ENCODE measurements around the gene MYRF.

MYRF gene

DNA sequence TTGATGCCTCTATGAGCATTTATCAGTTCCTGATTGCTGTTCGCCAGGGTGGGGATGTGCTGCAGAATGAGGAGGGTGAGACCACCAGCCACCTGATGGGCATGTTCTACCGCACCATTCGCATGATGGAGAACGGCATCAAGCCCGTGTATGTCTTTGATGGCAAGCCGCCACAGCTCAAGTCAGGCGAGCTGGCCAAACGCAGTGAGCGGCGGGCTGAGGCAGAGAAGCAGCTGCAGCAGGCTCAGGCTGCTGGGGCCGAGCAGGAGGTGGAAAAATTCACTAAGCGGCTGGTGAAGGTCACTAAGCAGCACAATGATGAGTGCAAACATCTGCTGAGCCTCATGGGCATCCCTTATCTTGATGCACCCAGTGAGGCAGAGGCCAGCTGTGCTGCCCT lies 43.0 kb downstream of the MYRF start:
- no peak for DNase-seq (ENCODE audit: low spot score)

DNA sequence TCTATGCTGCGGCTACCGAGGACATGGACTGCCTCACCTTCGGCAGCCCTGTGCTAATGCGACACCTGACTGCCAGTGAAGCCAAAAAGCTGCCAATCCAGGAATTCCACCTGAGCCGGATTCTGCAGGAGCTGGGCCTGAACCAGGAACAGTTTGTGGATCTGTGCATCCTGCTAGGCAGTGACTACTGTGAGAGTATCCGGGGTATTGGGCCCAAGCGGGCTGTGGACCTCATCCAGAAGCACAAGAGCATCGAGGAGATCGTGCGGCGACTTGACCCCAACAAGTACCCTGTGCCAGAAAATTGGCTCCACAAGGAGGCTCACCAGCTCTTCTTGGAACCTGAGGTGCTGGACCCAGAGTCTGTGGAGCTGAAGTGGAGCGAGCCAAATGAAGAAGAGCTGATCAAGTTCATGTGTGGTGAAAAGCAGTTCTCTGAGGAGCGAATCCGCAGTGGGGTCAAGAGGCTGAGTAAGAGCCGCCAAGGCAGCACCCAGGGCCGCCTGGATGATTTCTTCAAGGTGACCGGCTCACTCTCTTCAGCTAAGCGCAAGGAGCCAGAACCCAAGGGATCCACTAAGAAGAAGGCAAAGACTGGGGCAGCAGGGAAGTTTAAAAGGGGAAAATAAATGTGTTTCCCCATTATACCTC lies 43.6 kb downstream of the MYRF start:
- DNase-seq (ENCODE audit: low spot score): no peak

DNA sequence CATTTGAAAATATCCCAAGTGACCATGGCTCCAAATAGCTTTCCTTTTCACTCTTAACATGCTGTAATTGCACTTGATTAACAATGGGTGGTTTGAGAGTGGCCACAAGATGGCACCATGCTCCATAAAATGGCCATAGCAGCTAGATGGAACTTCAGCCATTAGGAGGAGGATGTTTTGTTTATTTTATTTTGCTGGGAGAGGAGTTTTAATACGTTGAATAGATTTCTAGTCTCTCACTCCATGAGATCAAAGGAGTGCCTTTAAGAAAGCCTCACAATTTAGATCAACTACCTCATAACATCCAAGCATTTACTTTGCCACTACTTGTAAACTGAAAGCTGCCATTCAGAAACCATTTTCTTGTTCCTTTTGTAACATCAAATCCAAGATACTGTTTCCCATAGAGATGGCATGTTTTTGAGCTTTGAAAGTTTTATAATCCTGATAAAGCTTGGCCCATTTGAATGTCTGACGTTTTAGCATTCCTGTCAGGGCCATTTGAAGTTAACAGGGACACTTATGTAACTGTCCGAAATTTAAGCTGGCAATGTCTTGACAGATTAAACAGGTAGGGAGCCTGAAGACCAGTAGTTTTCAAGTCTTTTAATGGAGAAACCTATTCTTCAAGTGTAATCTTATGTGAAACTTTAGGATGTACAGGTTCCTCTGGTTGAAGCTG lies 45.0 kb downstream of the MYRF start:
- DNase-seq (ENCODE audit: low spot score): peak; percentile 80

DNA sequence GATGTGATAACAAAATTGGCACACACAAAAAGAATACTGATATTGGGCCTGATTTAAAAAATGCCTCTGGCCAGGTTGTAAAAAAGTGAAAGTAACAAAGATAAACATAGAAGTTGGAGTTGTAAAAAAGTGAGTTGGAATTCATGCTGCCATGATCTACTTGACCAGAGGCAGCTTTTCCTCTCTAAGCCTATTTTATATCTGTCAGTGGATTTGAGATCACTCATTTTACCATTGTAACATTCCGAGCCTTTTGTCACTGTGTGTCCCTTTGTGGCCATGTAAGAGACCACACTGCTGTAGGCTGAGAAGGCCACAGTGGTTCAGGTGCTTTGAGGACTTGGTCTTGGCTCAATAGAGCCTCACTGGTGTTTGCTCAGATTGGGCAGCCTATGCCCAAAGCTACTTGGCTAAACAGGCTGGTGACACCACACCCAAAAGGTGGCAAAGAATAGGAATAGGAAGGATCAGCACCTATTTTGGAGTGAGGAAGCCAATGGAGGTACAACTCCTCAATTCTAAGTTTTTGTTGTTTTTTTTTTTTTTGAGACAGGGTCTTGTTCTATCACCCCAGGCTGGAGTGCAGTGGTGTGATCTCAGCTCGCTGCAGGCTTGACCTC lies 47.3 kb downstream of the MYRF start:
- no peak for DNase-seq (ENCODE audit: low spot score)

DNA sequence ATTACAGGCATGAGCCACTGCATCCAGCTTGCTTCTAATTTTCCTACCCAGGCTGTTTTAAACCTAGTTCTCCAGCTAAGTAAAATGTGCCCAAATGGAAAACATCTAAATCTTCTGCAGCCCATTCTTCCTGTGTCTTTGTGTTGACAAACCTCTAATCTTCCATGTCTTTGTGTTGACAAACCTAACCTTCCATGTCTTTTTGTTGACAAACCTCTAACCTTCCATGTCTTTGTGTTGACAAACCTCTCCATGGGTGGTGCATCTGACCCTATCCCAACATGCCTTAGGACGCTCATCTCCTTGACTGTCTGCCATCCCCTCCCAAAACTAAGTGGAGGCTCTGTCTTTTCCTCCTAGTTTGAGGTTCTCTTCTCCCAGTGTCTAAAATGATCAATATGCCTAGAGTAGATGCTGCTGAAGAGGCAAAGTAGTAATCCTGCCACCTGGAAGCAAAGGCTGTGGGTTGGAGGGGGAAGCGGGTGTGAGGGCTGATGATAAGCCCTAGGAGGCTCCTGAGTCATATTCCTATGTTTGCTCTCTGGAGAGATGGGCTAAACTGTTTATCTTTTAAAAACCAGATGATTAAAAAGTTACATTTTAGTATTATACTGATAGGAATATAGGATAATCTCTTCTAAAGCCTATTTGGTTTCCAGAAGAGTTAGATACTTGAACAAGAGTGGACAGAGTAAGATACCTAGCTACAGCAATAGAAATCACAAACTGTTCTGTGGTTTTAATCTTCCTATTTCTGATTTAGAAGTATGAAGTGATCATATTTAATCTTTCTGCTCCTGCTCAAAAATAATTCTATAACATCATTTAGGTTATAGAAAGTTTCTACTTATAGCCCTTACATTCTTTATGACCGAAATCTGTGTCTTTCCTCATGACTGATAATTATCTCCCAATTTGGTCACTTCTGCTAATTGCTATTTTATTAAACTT lies 48.2 kb downstream of the MYRF start:
- no peak for DNase-seq (ENCODE audit: low spot score)

DNA sequence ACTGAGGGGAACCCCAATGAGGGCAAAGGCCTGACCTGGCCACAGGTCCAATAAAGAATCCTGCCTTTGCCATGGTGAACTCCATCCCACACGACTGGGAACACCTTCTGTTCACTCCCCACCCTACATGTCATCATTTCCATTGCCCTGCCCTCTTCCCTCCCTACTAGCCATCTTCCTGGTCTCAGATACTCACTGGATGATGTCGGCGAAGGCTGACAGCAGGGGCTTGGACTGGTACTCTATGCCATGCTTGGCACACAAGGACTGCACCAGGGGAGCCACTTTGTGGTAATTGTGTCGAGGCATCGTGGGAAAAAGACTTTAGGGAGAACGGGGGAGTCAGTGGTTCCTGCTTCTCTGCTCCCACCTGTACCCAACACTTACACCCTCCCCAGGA lies 50.2 kb downstream of the MYRF start:
- no peak for DNase-seq (ENCODE audit: low spot score)

DNA sequence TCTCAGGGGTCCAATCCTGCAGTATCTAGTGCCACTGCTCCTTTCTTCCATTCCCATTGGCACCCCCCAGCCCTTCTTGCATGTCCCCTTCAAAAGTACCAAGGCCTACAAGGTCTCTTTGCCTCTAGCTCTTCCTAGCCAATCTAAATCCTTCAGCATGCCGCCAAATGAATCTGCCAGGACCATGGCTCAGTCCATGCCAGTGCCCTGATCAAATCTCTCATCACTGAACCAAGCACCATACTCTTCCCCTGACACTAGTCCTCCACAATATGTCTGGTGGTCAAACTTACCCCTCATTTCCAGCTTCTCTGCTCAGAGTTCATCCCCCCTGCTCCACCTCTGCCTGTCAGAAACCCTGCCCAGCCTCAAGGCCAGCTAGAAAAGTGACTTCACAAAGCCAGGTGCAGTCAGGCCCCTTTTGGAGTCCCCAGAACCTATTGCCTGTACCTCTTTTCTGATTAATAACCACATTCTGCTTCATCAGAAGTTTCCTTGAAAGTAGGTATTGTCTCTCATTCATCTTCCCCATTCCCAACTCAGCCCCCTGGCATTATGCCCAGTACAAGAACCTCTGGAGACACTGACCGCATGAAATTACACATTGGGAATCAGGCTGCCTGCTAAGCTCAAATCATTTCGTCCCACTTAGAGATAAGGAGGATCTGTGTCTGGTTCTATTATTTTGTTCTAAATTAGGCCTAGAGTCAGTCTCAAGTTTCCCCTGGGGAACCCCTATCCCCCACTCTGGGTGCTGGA lies 51.6 kb downstream of the MYRF start:
- no peak for DNase-seq (ENCODE audit: low spot score)

DNA sequence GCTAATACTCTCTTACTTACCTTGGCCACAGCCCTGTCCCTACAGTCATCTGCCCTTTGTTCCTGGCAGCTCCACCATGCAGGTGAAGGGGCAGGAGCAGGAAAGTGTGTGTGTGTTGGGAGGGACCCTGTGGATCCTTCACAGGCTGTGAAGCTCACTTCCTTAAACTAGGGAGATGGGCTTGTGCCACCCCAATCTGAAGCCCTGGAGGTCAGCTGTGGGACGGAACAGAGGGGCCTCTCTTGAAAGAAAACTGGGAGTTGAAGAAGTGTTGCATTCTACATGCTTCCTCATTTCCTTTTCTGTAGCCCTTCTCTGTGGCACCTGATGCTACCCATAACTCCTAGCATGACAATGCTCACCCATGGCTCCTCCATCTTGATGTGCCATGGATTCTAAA lies 52.7 kb downstream of the MYRF start:
- no peak for DNase-seq (ENCODE audit: low spot score)

DNA sequence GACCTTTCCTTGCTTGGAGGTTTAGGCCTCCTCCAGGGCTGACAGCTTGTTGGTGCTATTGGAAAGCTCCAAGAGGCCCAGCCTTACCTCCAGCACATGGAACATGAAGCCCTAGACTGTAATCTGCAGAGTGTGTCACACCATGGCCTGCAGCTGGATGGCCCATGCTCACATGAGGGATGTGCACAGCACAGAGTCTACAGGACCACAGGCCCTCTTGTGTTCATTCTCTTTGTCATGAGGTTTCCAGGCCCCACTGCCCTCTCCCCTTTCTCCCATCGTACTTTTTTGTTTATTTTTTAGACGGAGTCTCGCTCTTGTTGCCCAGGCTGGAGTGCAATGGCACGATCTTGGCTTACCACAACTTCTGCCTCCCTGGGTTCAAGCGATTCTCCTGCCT lies 54.3 kb downstream of the MYRF start:
- DNase-seq (ENCODE audit: low spot score): no peak

DNA sequence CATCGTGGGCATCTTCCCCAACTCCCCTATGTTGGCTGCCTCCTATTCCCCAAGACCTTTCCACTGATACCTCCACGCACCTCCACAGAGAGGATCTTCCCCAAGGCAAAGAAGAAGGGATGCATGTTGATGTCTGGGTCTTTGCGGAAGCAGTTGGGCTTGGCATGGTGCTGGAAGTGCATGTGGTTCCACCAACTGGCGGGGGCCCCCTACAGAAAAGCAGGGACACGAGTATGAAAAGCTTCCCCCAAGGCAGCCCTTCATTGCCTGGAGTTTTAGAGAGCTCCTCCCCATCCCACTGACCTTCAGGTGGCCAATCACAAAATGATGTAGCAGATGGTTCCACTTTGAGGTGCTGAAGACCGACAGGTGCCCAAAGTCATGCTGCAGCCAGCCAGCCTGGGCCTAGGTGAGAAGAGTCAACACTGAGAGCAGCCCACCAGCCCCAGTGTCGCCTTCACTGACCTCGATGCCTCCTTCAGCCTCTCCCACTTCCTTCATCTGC lies 58.3 kb downstream of the MYRF start:
- DNase-seq (ENCODE audit: low spot score): no peak

DNA sequence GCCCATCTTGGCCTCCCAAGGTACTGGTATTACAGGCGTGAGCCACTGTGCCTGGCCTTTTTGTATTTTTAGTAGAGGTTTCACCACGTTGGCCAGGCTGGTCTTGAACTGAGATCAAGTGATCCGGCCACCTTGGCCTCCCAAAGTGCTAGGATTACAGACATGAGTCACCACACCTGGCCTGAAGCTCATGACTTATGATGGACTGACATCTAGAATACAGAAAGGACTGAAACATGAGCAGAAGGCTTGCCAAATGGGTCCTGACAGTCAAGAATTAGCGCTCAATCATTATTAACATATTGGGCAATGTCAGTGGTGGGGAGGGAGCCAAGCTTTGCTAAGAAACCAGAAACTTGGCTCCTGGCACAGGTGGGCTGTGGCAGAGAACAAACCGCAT lies 59.4 kb downstream of the MYRF start:
- DNase-seq (ENCODE audit: low spot score): no peak

DNA sequence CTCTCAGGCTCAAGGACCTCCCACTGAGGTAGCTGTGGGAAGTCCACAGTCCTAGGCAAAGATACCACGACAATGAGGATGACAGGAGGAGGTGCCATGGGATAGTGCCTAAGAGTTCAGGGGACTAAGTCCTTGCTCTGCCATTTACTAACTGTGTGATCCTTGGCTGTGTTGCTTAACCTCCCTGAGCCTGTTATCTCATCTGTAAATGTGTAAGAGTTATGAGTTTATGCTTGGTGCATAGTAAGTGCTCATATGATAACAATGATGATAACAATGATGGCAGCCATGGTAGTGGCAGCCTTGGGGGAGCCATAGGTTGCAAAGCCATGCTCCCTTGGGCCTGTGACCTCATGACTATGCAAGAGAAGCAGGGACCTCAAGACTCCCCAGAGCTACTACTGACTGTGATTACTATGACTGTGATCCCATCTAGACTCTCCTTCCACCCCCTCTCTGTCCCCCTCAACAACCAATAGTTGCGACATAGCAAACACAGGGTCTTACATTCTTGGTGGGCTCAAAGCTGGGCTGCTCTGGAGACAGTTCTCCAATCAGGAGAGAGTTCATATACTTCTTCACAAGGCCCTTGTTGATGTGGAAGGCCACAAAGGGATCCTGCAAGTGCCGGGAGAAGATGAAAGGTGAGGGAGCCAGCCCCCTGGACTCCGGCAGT lies 60.4 kb downstream of the MYRF start:
- DNase-seq (ENCODE audit: low spot score): no peak

DNA sequence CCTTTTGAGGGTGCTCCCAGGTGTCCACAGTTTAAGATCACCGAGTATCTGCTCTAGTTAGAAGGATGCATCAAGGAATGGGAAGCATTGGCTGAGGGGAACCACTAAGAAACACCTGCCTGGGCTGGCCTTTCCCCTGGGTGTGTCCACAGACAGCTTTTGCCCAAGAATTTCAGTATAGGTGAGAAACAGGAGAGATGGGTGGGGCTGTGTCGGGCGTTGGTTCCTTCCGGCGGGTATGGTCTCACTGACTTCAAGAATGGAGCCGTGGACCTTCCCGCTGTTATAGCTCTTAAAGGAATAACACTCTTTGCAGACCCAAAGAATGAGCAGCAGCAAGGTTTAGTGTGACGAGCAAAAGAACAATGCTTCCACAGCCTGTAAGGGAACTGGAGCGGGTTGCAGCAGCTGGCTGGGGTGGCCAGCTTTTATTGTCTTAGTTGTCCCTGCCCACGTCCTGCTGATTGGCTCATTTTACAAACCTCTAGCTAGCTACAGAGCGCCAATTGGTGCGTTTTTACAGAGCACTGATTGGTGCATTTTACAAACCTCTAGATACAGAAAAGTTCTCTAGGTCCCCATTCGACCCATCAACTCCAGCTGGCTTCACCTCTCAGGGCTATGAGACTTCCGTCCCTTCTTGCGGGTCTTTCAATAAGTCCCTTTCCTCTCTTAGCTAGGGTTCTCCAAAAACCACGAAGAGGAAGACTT lies 62.0 kb downstream of the MYRF start:
- no peak for DNase-seq (ENCODE audit: low spot score)

DNA sequence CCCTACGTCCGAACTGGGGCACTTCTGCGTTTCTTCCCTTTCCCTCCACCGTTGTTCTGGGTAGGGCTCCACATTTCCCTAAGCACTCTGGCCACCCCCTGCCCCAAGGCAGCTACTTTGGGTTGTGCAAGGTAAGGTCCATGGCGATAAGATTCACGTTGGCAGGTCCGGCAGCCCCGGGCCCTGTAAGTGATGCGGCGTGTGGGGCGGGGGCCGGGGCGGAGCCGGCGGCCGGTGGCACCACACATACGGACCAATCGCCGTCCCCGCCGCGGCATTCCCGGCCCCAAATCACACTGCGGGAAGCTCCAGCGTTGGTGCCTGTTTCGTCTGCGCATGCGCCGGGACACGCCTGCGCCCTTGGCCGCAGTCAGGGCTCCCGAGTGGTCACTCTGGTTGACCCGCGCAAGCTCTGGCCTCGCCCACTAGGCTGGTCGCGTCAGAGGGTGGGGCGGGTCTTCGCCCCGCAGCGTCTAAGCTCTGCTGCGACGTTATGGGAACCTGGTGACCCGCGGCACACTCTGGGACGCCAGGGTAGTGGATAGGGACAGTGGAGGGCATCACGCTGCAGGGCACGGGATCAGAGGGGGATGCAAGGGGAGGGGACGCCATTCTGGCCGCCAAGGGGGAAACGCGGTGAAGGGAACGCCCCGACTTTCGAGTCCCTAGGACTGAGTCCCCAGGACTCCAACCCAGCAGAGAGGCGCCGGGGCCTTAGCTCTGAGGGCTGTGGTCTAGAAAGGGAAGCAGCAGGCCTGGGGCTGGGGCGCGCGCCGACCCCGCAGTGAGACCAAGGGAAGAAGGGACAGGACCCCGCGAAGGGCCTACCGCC lies 62.7 kb downstream of the MYRF start:
- peak; percentile 98 for DNase-seq (ENCODE audit: low spot score)

DNA sequence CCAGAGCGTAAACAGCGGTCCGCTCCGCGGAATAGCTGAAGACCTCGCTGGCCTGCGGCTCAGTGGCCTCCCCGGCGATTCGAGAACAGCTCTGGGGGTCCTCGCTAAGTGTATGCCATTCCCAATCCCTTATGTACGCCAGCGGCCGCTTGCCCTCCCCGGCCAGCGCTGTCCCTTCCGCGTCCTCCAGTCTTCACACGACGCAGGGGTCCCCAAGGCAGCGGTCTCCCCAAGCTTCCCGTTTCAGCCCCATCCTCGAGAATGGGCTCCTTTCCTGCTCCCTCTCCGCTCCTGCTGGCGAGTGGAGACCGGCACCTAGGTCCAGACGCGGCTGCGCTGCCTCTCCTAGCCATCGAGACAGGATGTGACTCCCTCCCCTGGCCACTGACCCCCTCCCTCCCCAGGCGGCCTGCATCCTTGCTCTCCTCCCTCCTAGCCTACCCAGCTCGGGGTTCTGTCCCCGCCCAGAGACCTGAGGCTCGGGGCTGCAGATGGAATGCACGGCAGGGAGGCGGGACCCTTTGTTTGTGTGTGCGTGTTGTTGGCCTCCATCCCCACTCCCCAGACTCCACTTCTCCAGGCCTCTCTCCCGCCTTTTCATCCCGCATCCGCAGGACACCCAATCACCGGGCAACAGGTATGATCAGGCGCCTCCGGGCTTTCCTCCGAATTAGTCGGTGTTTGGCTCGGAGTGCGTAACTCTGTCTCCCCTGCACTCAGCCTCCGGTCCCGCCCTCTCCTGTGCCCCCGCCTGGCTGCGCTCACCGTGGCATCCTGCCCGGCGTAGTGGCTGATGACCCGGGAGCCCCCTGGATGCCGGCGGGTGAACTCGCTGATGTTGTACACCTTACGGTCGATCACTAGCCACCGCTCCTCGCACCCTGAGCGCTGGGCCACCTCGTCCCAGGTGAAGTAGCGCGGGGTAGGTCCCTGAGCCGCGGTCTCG lies 63.6 kb downstream of the MYRF start:
- peak; percentile 84 for DNase-seq (ENCODE audit: low spot score)

DNA sequence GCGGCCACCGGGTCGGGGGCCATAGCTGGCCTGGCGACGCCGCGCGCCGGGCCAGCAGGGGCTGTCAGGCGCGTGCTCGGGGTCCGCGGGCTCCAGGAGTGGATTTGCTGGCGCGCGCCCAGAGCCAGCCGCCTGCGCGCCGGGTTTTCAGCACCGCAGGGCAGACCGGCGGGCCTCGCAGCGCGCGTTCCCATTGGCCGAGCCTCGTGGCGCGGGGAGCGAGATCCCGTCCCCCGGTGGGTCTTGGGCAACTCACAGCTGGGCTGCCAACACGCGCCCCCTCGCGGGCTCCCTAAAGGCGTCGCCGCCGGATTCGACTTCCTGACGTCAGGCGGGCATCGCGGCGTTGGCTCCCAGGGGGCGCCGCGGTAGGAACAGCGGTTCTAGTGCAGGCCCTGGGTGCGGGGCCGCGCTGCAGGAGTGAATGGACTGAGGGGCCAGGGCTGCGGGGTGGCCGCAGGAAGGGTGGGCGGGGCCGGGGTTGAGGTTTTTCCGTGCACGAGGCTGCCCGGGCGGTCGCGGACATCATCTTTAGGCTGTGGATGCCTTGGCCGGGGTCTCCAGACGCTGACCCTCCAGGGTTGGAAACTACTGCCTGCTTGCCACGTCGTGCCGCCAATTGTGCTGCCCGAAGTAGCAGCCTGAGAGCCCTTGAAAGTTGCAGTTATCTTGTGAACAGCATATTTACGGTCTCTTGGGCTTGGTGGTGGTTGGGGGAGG lies 64.5 kb downstream of the MYRF start, which contains the start of gene FADS1:
Gene FADS1 (minus strand): TSS at position 268 of the 720 bp plus-strand sequence. CDS start 74 bp downstream, at position 194.
- DNase-seq (ENCODE audit: low spot score): peak; percentile 97

DNA sequence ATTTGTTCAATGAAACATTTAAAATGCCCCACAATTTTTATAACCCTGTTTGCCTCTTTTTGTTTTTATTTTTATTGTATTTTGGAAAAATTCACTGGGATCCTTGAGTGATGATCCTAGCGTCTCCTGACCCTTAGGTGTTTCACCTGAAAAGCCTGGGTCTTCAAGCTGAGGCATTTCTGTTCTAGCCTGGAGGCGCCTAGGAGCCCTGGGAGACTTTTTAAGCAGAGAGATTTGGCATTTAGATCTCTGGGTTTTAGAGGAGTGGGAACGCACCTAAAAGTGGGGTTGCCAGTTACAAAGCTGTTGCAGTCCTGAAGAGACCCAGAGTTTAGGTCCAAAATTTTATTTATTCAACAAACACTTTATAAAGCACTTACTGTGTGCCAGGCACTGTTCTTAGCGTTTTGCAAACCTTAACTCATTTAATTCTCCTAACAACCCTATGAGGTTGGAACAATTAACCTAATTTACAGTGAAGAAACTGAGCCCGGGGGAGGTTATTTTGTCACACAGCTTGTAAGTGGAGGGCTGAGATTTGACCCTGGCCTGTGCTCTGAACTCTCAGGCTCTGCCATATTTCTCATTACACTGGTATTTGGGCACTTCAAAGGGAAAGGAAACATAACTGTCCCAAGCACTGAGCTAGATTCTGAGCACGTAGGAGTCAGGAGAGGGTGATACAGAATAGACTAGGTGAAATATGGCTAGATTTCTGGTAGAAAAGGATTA lies 65.2 kb downstream of the MYRF start:
- no peak for DNase-seq (ENCODE audit: low spot score)
